PC-3 (cell line): ENCODE data around the gene NTRK1. TPM values are rescaled to one million over a fixed set of nuclear protein-coding genes. Genes with fewer than 3 reads are reported as not detected.

Experiments
- ATAC-seq: fragments of 200-7000 bp; cut with Tn5 transposase; 2 replicates; pipeline ENCODE4 v1.9.1; 2020; ENCODE audit warnings: mild to moderate bottlenecking, moderate library complexity
- BruUV-seq: library from RNA; stranded (reverse); fragments of 400-500 nt; replicated peaks from 2 replicates; lab custom pipeline; 2021; lab: Mats Ljungman, UMichigan
- CTCF ChIA-PET: fragments of 300-600 bp; sonication (Branson Sonifier 250); formaldehyde crosslinking; loops from one replicate; lab custom pipeline; 2022; ENCODE audit warnings: antibody characterized with exemption; lab: Charles Lee
- POLR2A ChIA-PET: fragments of 300-600 bp; sonication (Branson Sonifier 250); formaldehyde crosslinking; loops from one replicate; lab custom pipeline; 2022; ENCODE audit warnings: antibody characterized with exemption; ENCODE audit not compliant: unreplicated experiment; lab: Charles Lee
- DNase-seq: peaks from one replicate; pipeline ENCODE4 v3.0.0-alpha.2; 2015
- H2AFZ ChIP-seq: fragments of 300-600 bp; sonication (generic); 2 replicates; pipeline ENCODE4 v1.6.0; 2016; ENCODE audit warnings: antibody characterized with exemption, low read length
- H3F3A ChIP-seq: fragments of 300-600 bp; sonication (generic); one replicate; pipeline ENCODE4 v1.6.0; 2017; ENCODE audit warnings: antibody characterized with exemption, low read length, control low read depth, mild to moderate bottlenecking; ENCODE audit not compliant: unreplicated experiment
- H3K27ac ChIP-seq: fragments of 300-600 bp; sonication (generic); 2 replicates; pipeline ENCODE4 v1.5.1; 2016; ENCODE audit warnings: mild to moderate bottlenecking, low read length
- H3K27me3 ChIP-seq: fragments of 300-600 bp; sonication (generic); 2 replicates; pipeline ENCODE4 v1.6.1; 2016; ENCODE audit warnings: low read length, mixed read lengths
- H3K36me3 ChIP-seq: fragments of 300-600 bp; sonication (generic); 2 replicates; pipeline ENCODE4 v1.6.1; 2016; ENCODE audit warnings: low read depth, mixed run types, low read length, mixed read lengths
- H3K4me1 ChIP-seq: fragments of 300-600 bp; sonication (generic); 2 replicates; pipeline ENCODE4 v1.5.1; 2016; ENCODE audit warnings: low read length; ENCODE audit not compliant: insufficient read depth
- H3K4me2 ChIP-seq: fragments of 300-600 bp; sonication (generic); 2 replicates; pipeline ENCODE4 v1.6.0; 2016; ENCODE audit warnings: low read length
- H3K4me3 ChIP-seq: fragments of 300-600 bp; sonication (generic); 2 replicates; pipeline ENCODE4 v1.5.1; 2016; ENCODE audit warnings: mild to moderate bottlenecking, low read length, mixed read lengths
- H3K79me2 ChIP-seq: fragments of 300-600 bp; sonication (generic); 2 replicates; pipeline ENCODE4 v1.6.1; 2017; ENCODE audit warnings: low read length, mixed read lengths
- H3K9ac ChIP-seq: fragments of 300-600 bp; sonication (generic); 2 replicates; pipeline ENCODE4 v1.6.0; 2016; ENCODE audit warnings: mild to moderate bottlenecking, low read length
- H3K9me2 ChIP-seq: fragments of 300-600 bp; sonication (generic); replicated peaks from 2 replicates; pipeline ENCODE4 v1.6.1; 2016; ENCODE audit warnings: mixed run types, low read length, mixed read lengths
- H3K9me3 ChIP-seq: fragments of 300-600 bp; sonication (generic); 2 replicates; pipeline ENCODE4 v1.6.1; 2016; ENCODE audit warnings: low read length, mixed read lengths
- H4K20me1 ChIP-seq: fragments of 300-600 bp; sonication (generic); 2 replicates; pipeline ENCODE4 v1.6.1; 2016; ENCODE audit warnings: low read length, mixed read lengths
- CTCF ChIP-seq: fragments of 300-600 bp; sonication (generic); conservative IDR thresholded peaks from 2 replicates; pipeline ENCODE4 v1.5.1; 2017; ENCODE audit warnings: antibody characterized with exemption, low read depth, mild to moderate bottlenecking, low read length
- EZH2 ChIP-seq: fragments of 300-600 bp; sonication (generic); IDR thresholded peaks from one replicate; pipeline ENCODE4 v1.6.1; 2017; ENCODE audit warnings: antibody characterized with exemption, mild to moderate bottlenecking, low read length; ENCODE audit not compliant: unreplicated experiment
- EZH2phosphoT487 ChIP-seq: fragments of 300-600 bp; sonication (generic); IDR thresholded peaks from 2 replicates; pipeline ENCODE4 v1.6.1; 2018; ENCODE audit warnings: mild to moderate bottlenecking, antibody characterized with exemption, low read length, borderline replicate concordance
- intact Hi-C: fragments of 100-400 bp; cut with micrococcal nuclease; formaldehyde crosslinking; loops from 2 replicates; pipeline ENCODE4 v1.9.0; 2023
- total RNA-seq: library from RNA; depleted of rRNA; stranded (reverse); fragments of >200 nt; gene quantifications from 2 replicates; pipeline ENCODE4 v1.2.3, GENCODE V29; 2014

Gene NTRK1
- total RNA-seq, 1 experiment from 2014 or later, result 0.15 TPM

GRCh38 chr1:156882543-156882942 lies 21.9 kb downstream of the NTRK1 start:
- H2AFZ ChIP-seq, result no peak overlapping the region
- no peaks in the 10 kb centered on the region for H3K9me2 ChIP-seq
- H3K9ac ChIP-seq, result no peak overlapping the region
- no peak overlapping the region for H3K4me2 ChIP-seq
- TF ChIP-seq EZH2phosphoT487 (no peak), CTCF (no peak), EZH2 (no peak)
- no peaks in the 10 kb centered on the region for H3F3A ChIP-seq
- no peak overlapping the region for H3K4me3 ChIP-seq
- no peaks in the 10 kb centered on the region for H3K9me3 ChIP-seq
- H3K27me3 ChIP-seq, result no peaks in the 10 kb centered on the region
- no peaks in the 10 kb centered on the region for H3K79me2 ChIP-seq
- no TSS peak for BruUV-seq
- ATAC-seq, result no peak
- intact Hi-C loops, result no loop called here
- DNase-seq, result no peak
- POLR2A ChIA-PET, result no interaction called here
- no peaks in the 10 kb centered on the region for H3K4me1 ChIP-seq
- H4K20me1 ChIP-seq, result no peaks in the 10 kb centered on the region
- CTCF ChIA-PET, result no interaction called here
- no peak overlapping the region for H3K27ac ChIP-seq
- no peaks in the 10 kb centered on the region for H3K36me3 ChIP-seq

DNA sequence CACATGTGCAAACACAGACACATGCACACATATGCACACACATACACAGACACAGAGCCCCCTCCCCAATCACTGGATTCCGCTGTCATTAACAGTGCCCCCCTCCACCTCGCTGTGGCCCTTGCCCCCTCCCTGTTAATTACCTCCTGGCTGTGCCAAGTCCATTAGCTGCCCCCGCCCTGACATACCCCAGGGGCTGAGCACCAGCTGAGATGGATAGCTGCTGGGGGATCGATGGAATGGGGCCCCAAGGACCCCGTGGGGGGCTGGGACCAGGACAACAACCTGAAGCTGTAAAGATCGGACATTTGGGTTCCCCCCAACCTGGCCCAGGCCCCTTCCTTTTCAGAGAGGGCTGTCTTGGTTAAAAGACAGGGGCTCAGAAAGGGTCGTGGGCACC lies 23.3 kb downstream of the NTRK1 start:
- BruUV-seq, result no TSS peak
- CTCF ChIA-PET, result no interaction called here
- DNase-seq, result no peak
- intact Hi-C loops, result no loop called here
- no peaks in the 10 kb centered on the region for H3K4me1 ChIP-seq
- no peaks in the 10 kb centered on the region for H3F3A ChIP-seq
- H3K9me3 ChIP-seq, result no peaks in the 10 kb centered on the region
- ATAC-seq, result no peak
- H2AFZ ChIP-seq, result no peak overlapping the region
- no peaks in the 10 kb centered on the region for H3K27me3 ChIP-seq
- no peaks in the 10 kb centered on the region for H3K36me3 ChIP-seq
- H3K9me2 ChIP-seq, result no peaks in the 10 kb centered on the region
- POLR2A ChIA-PET, result no interaction called here
- H3K9ac ChIP-seq, result no peak overlapping the region
- no peak for TF ChIP-seq CTCF
- no peak for TF ChIP-seq EZH2phosphoT487
- no peak for TF ChIP-seq EZH2
- H3K27ac ChIP-seq, result no peak overlapping the region
- no peaks in the 10 kb centered on the region for H3K79me2 ChIP-seq
- H3K4me2 ChIP-seq, result no peak overlapping the region
- no peaks in the 10 kb centered on the region for H4K20me1 ChIP-seq
- no peak overlapping the region for H3K4me3 ChIP-seq

DNA sequence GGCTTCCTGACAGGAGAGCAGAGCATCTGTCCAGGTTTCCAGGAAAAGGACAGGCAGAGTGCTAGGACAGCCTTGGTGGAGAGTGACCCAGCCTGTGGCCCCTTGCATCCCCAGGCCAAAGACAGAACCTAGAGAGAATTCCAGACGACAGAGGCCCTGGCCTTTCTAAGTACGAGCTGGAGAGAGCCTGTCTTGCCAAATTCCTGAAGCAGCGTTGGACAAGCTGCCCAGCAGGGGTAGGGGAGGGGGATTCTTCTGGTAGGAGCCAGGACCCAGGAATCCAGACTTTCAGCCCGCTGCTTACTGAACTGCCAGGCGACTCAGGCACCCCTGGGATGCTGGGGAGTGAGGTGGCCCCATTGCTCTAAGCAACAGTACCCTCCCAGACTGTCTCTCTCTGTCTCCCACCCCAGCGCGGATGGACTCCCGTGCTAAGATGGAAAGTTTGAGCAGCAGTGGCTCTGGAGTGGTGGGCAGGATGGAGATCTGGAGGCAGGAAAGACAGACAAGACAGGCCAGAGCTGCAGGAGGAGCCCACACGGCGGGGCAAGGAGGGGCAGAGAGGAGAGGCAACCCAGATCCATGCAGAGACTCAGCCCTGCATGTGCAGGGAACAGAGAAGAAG lies 24.0 kb downstream of the NTRK1 start:
- Histone ChIP-seq H3K4me3 (no peak overlapping the region), H3K9me3 (no peaks in the 10 kb centered on the region), H2AFZ (no peak overlapping the region), H4K20me1 (no peaks in the 10 kb centered on the region), H3K27ac (no peak overlapping the region), H3K4me1 (no peaks in the 10 kb centered on the region), H3K27me3 (no peaks in the 10 kb centered on the region), H3K9me2 (no peaks in the 10 kb centered on the region), H3K79me2 (no peaks in the 10 kb centered on the region), H3K36me3 (no peaks in the 10 kb centered on the region), H3K9ac (no peak overlapping the region), H3K4me2 (no peak overlapping the region), H3F3A (no peaks in the 10 kb centered on the region)
- no peak for DNase-seq
- ChIA-PET CTCF (interaction anchor here (0.7 kb wide), 1 partner anchor 179 kb away, joined by 4 read pairs; the partner anchor contains the start of gene CRABP2), POLR2A (no interaction called here)
- ATAC-seq, result no peak
- TF ChIP-seq CTCF, result no peak
- TF ChIP-seq EZH2, result no peak
- no TSS peak for BruUV-seq
- intact Hi-C loops, result no loop called here
